Suprapubic skin (tissue), 4 donors: ENCODE results near the gene SLC25A4. TPM values are rescaled to one million over a fixed set of nuclear protein-coding genes. Genes with fewer than 3 reads are reported as not detected.

ENCODE experiments used
- DNase-seq, 2 donors: peaks; one replicate each; pipeline ENCODE4 v3.0.0-alpha.2; 2019; ENCODE audit warnings: low spot score in 2 of 2
- H3K27ac ChIP-seq: fragments of 200-600 bp; sonication (generic); one replicate; pipeline ENCODE4 v1.5.1; 2019
- H3K27me3 ChIP-seq: fragments of 200-600 bp; sonication (generic); one replicate; pipeline ENCODE4 v1.5.1; 2019
- H3K36me3 ChIP-seq: fragments of 200-600 bp; sonication (generic); one replicate; pipeline ENCODE4 v1.5.1; 2019
- H3K4me1 ChIP-seq: fragments of 200-600 bp; sonication (generic); one replicate; pipeline ENCODE4 v1.5.1; 2019
- H3K4me3 ChIP-seq: fragments of 200-600 bp; sonication (generic); one replicate; pipeline ENCODE4 v1.5.1; 2019; ENCODE audit warnings: mild to moderate bottlenecking
- H3K9me3 ChIP-seq: fragments of 200-600 bp; sonication (generic); one replicate; pipeline ENCODE4 v1.5.1; 2019
- CTCF ChIP-seq, 2 donors: fragments of 200-600 bp in 1 of 2; fragments of 450-650 bp in 1 of 2; sonication (generic) in 1 of 2; IDR thresholded peaks; one replicate each; pipeline ENCODE4 v1.5.1; 2016 to 2019; ENCODE audit warnings: antibody characterized with exemption in 2 of 2, mild to moderate bottlenecking in 1 of 2, moderate library complexity in 1 of 2
- EP300 ChIP-seq: sonication (generic); formaldehyde crosslinking; IDR thresholded peaks from one replicate; pipeline ENCODE4 v1.6.1; 2017; ENCODE audit warnings: antibody characterized with exemption
- POLR2A ChIP-seq, 2 donors: fragments of 450-650 bp; IDR thresholded peaks; one replicate each; pipeline ENCODE4 v1.6.1; 2017; ENCODE audit warnings: antibody characterized with exemption in 2 of 2, mild to moderate bottlenecking in 2 of 2, moderate library complexity in 2 of 2
- POLR2AphosphoS5 ChIP-seq, 3 donors: sonication (generic); formaldehyde crosslinking; IDR thresholded peaks; one replicate each; pipeline ENCODE4 v1.6.1; 2017; ENCODE audit warnings: antibody characterized with exemption in 3 of 3
- WGBS: methylation state at CpG from one replicate; pipeline ENCODE4 v1.1.5; 2018; 5-methylcytosine and 5-hydroxymethylcytosine counted together
- total RNA-seq, 4 donors: library from RNA; depleted of rRNA; stranded (reverse); fragments of >200 nt; gene quantifications; one replicate each; pipeline ENCODE4 v1.1.0, GENCODE V29; 2016

The SLC25A4 gene
- total RNA-seq, 4 donors from 2014 or later: 13.8 to 20.3 (median 16.2) TPM

- Histone ChIP-seq H3K27me3 (no peaks in the 10 kb centered on the region), H3K9me3 (no peaks in the 10 kb centered on the region), H3K4me1 (peaks cover 9% of the 10 kb centered on the region), H3K4me3 (no peak overlapping the region), H3K36me3 (no peaks in the 10 kb centered on the region), H3K27ac (no peak overlapping the region)
- WGBS: 59% methylated on average over 4 of the region's 4 CpGs
- DNase-seq: no peak
- TF ChIP-seq EP300 (no peak), POLR2AphosphoS5 (IDR thresholded peaks at IDR 0.05) (no peak), CTCF (IDR thresholded peaks at IDR 0.05) (no peak), POLR2A (IDR thresholded peaks at IDR 0.05) (no peak)
These were observed 34.4 kb upstream of the SLC25A4 start for GRCh38 chr4:185108669-185109068.

- DNase-seq: no peak
- no peak overlapping the region for H3K27ac ChIP-seq
- TF ChIP-seq POLR2AphosphoS5 (IDR thresholded peaks at IDR 0.05): no peak
- no peak for TF ChIP-seq EP300
- no peak for TF ChIP-seq CTCF (IDR thresholded peaks at IDR 0.05)
- no peak for TF ChIP-seq POLR2A (IDR thresholded peaks at IDR 0.05)
- H3K9me3 ChIP-seq: no peaks in the 10 kb centered on the region
- H3K4me3 ChIP-seq: no peak overlapping the region
- H3K36me3 ChIP-seq: no peaks in the 10 kb centered on the region
- no peaks in the 10 kb centered on the region for H3K27me3 ChIP-seq
- H3K4me1 ChIP-seq: peaks cover 9% of the 10 kb centered on the region
These were observed 33.3 kb upstream of the SLC25A4 start for GRCh38 chr4:185109736-185110135.

- H3K27ac ChIP-seq: no peak overlapping the region
- no peaks in the 10 kb centered on the region for H3K9me3 ChIP-seq
- H3K4me3 ChIP-seq: no peak overlapping the region
- no peak for TF ChIP-seq POLR2AphosphoS5 (IDR thresholded peaks at IDR 0.05)
- no peak for TF ChIP-seq EP300
- TF ChIP-seq POLR2A (IDR thresholded peaks at IDR 0.05): no peak
- TF ChIP-seq CTCF (IDR thresholded peaks at IDR 0.05): no peak
- H3K4me1 ChIP-seq: peaks cover 9% of the 10 kb centered on the region
- 55% methylated on average over 11 of the region's 11 CpGs for WGBS
- H3K36me3 ChIP-seq: no peaks in the 10 kb centered on the region
- DNase-seq: no peak
- H3K27me3 ChIP-seq: no peaks in the 10 kb centered on the region
These were observed 32.7 kb upstream of the SLC25A4 start for GRCh38 chr4:185110375-185110823.

- Histone ChIP-seq H3K36me3 (no peaks in the 10 kb centered on the region), H3K4me1 (peaks cover 9% of the 10 kb centered on the region), H3K27ac (no peak overlapping the region), H3K27me3 (no peaks in the 10 kb centered on the region), H3K9me3 (no peaks in the 10 kb centered on the region), H3K4me3 (no peak overlapping the region)
- TF ChIP-seq EP300: no peak
- TF ChIP-seq CTCF (IDR thresholded peaks at IDR 0.05): no peak
- TF ChIP-seq POLR2A (IDR thresholded peaks at IDR 0.05): no peak
- DNase-seq: no peak
- 75% methylated on average over 2 of the region's 2 CpGs for WGBS
These were observed 31.0 kb upstream of the SLC25A4 start for GRCh38 chr4:185112104-185112503.

- TF ChIP-seq EP300 (no peak), POLR2AphosphoS5 (IDR thresholded peaks at IDR 0.05) (no peak), CTCF (IDR thresholded peaks at IDR 0.05) (no peak), POLR2A (IDR thresholded peaks at IDR 0.05) (no peak)
- no peaks in the 10 kb centered on the region for H3K27me3 ChIP-seq
- no peaks in the 10 kb centered on the region for H3K36me3 ChIP-seq
- no peak overlapping the region for H3K27ac ChIP-seq
- WGBS: 79% methylated on average over 2 of the region's 2 CpGs
- DNase-seq: no peak
- H3K9me3 ChIP-seq: no peaks in the 10 kb centered on the region
- H3K4me3 ChIP-seq: no peak overlapping the region
- H3K4me1 ChIP-seq: peaks cover 9% of the 10 kb centered on the region
These were observed 29.7 kb upstream of the SLC25A4 start for GRCh38 chr4:185113340-185113739.
